ACHN (cell line): Measurements from ENCODE around the gene PER1.

Source experiments
- DNase-seq: peaks from one replicate; pipeline ENCODE4 v3.0.0-alpha.2; 2015
- in situ Hi-C: cut with HindIII; loops from 2 replicates; pipeline ENCODE4 v1.10.0; 2017; ENCODE audit warnings: low sequenced_read_pairs, low pct_ligation_motif_present, low pct_unique_long_range_greater_than_20kb

PER1 gene

DNA sequence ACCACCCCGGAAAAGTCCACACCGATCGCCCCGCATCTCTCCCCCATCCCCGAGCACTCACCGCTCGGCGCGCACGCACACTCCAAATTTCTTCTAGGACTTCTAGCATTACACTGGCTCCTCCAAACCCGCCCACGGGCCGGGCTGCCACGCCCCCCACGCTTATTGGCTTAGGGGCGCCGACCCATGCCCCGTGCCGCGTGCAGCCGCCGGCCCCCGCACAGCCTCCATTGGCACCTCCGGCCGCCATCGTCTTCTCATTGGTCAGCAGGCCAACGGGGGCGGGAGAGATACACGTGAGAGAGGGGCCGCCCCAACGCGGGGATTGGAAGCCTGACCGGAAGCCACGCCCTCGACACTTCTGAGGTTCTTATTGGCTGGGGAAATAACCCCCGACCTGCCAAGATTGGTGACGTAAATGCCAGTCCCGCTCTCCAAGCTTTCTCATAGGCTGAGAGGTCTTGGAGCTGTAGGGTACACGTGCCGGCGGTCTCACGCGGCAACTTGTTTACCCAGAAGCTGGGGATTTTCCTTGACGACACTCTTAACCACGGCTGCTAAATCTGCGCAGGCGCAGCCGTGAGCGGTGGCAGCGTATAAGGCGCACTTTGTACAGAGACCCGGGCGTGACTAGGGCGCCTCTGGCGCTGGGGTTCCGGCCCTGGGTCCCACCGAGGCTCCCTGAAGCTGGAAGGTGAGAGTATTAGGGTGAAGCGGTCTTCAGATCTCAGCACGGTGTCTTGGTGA lies 4.2 kb upstream of the PER1 start:
- in situ Hi-C loops, result no loop called here

DNA sequence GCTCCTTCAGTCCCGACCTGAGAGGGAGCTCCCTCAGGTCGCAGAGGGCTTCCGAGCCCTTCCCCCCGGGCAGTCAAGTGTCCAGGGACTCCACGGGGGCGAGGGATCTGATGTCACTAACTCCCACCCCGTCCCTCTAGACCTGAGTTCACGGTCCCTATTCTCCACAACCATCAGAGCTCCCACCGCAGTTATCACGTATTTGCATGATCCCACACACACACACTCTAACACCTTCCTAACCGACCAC lies 3.7 kb upstream of the PER1 start:
- in situ Hi-C loops, result no loop called here
- DNase-seq, result no peak

More for the DNA sequence above, 4.2 kb upstream of the PER1 start:
- DNase-seq, result peak; percentile 100

DNA sequence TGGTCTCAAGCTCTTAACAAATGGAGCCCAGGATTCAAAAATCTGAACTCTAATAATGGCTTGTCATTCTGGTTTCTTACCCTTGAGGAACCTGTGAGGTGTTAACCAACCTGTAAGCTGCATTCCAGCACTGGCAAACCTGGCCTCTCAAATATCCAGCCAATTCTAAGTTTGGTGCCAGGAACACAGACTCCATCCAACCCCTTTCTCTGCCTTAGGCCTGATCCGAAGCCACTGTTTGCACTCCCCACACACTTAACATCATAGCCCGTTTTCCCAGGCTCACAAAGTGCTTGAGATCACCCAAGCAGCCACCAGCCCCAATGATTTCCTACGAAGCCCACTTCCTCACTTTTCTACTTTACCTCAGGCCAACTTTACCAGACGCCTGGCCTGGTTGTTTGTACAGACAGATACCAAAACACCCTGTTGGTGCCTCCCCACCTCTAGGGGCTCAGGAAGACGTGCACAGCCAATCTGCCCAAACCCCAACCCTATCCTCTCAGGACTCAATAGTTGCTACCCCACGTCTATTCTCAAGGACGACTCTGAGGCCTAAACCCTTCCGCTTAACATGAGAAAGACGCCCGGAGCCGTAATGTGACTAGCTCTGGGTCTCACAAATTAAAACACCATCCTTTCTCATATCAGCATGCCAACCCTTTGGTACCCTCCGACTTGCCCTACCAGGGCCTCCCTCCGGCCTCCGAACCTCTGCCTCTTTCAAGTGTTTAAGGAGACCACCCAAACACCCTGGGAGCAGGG lies 3.2 kb upstream of the PER1 start:
- DNase-seq, result no peak
- in situ Hi-C loops, result no loop called here

DNA sequence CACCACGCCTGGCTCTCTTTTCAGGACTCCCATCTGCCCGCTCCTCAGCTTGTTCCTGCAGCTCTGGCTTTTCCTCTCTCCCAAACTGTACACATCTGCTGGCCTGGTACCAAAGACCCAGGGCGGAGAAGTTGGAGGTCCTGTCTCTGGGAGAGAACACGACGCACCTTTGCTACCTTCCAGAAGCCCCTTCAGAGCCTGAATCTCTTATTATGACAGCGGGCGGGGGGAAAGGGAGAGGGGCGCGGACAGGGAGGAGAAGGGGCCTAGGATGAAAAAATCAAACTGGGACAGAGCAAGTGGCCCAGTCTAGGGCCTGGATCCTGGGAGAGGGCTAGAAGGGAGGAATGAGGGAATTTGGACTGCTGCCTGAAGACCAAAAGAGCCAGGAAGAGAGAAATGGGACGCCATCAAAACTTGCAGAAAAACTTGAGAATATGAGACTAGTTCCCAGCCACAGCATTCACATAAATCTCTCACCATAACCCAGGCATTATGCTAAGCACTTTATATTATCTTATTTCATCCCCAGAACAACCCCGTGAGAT lies 2.5 kb upstream of the PER1 start:
- no peak for DNase-seq
- in situ Hi-C loops, result no loop called here

DNA sequence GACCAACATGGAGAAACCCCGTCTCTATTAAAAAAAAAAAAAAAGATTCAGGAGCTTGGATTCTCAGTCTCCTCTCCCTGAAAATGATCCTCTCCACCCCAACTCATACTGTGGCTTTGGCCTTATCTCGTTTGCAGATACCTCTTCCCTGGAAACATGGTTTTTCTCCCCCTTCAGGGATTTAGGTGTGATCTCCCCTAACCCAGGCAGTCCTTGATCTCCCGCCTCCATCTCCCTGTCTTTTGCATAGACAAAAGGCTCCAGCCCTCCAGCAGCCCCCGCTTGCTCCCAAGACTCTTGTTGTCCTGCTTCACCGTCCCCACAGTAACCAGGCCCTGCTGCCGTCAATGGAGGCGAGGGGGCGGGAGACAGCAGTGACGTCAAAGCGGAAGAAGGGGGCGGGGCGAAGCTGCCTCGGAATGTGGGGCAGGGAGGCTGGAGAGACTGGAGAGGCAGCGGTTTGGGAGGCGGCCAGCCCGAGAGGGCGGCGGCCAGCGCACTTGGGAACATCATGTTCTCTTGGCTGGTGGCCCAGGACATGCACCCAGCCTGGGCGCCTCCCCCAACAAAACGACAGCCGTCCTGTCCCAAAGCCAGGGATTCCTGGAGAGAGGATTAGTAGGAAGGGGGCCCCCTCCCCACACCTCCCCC lies 1.9 kb upstream of the PER1 start:
- peak; percentile 98 for DNase-seq
- in situ Hi-C loops, result no loop called here

DNA sequence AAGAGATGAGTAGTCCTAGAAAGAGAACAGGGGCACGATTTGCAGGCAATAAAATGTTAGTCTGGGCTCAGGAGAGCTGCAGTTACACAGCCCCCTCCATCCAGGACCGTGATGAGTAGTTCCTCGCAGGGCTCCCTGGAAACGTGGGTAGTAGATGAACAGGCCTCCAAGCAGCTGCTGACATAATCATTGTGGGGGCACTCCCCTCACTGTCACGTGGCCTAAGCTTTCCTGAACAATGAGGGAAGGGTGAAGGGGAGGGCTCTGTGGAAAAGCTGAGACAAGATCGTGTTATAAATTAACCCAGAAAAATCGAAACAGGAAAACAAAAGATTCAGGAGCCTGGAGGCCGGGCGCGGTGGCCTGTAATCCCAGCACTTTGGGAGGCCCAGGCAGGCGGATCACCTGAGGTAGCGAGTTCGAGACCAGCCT lies 1.3 kb upstream of the PER1 start:
- DNase-seq, result peak; percentile 99
- in situ Hi-C loops, result no loop called here

DNA sequence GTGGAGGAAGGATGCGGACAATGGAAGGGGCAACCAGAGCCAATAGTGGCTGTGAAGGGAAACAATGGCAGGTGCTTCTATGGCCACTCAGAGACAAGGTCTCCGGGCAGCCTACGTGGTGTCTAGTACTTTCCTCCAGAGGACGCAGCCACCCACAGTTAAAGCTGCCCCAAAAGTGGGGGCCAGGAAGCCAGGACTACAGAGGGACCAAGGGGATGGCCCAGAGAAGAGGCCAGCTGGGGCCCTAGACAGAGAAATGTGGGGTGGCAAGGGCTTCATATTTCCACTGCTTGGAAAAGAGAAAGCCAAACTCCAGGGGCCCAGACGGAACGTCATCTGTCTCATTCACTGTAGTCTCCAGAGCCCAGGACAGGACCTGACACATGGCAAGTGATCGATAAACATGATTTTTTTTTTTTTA lies 837 bp upstream of the PER1 start:
- DNase-seq, result no peak
- in situ Hi-C loops, result no loop called here

- DNase-seq, result peak; percentile 48
- in situ Hi-C loops, result no loop called here
Observed at GRCh38 chr17:8151641-8152111, 528 bp downstream of the PER1 start.

DNA sequence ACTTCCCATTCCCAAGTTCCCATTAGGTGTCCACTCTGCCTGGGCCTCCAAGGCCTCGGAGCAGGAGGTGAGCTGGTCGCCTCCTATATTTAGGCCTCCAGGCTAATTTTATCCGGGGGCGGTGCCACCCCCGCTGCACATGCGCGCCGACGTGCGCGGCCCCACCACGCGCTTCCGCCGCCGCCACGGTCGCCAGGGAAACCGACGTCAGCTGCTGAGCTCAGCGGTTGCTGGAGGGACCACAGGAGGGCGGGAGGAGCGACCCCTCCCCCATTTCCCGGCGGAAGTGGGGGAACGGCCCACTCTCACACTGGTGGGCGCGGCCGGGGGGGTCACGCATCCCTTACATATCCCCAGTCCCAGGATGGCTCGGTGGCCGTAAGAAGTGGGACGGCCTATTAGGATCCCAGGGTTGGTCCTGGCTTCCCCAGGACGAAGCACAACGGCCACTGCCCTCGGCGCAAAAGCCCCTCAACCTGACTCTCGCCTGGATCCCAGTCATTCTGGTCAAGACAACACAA lies 1.0 kb downstream of the PER1 start:
- DNase-seq, result no peak
- in situ Hi-C loops, result no loop called here

GRCh38 chr17:8150194-8151119 lies 1.7 kb downstream of the PER1 start:
- in situ Hi-C loops, result no loop called here
- no peak for DNase-seq

DNA sequence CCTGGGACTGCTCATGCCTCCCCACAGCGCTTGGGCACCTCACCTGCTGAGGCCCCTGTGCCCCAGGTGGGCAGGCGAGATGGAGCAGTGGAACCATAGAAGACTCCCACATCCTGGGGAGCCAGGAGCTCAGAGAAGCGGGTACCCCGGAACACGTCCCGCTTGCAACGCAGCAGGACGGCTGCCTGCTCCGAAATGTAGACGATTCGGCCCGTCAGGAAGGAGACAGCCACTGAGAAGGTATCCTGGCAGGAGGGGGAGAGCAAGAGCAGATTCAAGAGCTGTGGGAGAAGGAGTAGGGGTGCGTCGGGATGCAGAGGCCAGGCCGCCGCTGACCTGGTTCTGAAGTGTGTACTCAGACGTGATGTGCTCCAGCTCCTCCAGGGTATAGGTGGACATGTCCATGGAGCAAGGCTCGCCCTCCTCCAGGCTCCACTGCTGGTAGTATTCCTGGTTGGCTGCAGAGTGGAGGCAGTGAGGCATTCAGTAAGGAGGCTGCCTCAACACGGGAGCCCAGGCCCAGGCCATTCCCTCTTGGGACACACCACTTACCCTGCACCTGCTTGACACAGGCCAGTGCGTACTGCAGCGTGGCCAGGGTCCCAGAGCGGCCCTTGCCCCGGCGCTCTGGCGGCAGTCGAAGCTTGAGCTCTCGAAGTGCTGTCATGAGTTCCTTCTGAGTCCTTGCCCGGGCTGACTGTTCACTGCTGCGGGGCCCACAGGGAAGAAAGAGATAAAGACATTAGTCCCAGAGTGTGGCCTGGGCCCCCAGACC lies 2.6 kb downstream of the PER1 start:
- DNase-seq, result no peak
- in situ Hi-C loops, result no loop called here

DNA sequence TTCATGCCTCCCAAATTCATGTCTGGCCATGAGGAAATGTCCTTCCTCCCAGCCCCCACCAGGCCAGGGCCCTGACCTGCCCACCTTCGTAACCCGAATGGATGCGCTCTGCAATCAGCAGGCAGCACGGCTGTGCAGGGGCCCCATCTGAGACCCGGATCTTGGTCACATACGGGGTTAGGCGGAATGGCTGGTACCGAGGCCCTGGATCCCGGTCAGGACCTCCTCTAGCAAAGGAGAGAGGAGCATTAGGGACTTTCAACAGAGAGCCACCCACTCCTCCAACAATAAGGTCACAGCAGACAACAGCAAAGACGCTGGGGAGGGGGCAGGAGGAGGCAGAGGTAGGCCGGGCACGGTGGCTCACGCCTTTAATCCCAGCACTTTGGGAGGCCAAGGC lies 3.6 kb downstream of the PER1 start:
- in situ Hi-C loops, result no loop called here
- no peak for DNase-seq

DNA sequence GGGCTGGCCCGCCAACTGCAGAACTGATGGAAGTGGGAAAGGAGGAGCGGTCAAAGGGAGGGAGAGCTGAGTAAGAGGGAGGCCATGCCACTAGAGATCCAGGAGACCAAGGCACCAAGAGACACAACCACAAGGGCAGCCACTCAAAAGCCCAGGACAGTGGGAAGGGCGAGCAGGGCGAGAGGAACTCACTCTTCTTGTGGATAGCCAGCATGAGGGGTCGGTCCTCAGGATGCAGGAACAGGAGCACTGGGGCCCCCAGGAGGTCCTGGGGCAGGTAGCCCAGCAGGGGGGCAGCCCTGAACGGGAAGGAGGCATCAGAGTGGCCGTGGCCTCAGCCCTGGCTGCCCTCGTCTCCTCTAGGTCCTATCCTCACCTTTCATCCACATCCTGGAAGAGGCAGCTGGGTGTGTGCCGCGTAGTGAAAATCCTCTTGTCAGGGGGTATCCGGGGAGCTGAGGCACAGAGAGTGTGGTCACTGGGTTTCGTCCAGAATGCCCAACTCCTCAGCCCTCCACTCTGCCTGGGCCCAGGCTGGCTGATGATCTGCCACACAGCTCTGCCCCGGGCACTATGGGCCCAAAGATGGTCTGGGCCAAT lies 4.3 kb downstream of the PER1 start:
- DNase-seq, result no peak
- in situ Hi-C loops, result no loop called here

DNA sequence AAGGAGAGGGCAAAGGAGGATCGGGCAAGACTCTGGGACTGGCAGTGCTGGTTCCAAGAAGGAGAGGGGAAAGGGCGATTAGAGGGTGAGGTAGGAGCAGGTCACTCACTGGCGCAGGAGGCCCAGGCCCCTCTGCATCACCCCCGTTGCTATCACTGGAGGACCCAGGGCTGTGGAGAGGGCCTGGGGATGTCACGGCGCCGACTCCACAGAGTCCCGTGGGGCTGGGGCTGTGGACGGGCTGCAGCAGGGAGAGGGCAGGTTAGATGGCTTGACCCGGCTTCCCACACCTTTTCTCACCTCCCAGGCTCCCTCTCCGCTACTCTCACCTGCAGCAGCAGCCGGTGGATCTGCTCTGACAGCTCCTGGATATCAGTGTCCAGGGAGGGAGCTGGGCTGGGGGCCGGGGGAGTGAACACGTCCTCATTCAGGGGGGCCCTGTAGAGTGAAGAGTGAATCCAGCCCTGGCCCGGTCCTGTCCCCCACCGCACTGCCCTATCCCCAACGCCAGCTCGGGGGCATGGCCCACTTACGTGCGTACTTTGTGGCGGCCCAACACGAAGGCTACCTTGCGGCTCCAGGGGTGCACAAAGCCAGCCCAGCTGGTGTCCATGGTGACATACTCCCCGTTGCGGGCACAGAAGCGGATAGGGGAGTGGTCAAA lies 4.9 kb downstream of the PER1 start:
- no peak for DNase-seq

GRCh38 chr17:8146381-8147140 lies 5.6 kb downstream of the PER1 start:
- in situ Hi-C loops, result no loop called here
- DNase-seq, result no peak

More for the DNA sequence above, 4.9 kb downstream of the PER1 start:
- in situ Hi-C loops, result no loop called here

GRCh38 chr17:8145811-8146210 lies 6.4 kb downstream of the PER1 start:
- in situ Hi-C loops, result no loop called here
- no peak for DNase-seq
